ENCODE measurements around the gene PARS2.

PARS2 gene

GRCh38 chr1:54764133-54764921, at the start of gene PARS2:
PARS2 (minus strand) TSS chr1:54764523; CDS start chr1:54759161, 5,362 bp downstream.
- H3K27me3 ChIP-seq, result peaks cover 0 to 2% of the 10 kb centered on the region in 2 donors
- no peak for TF ChIP-seq CTCF (IDR thresholded peaks at IDR 0.05)
- intact Hi-C loops (cut with DNase I; ENCODE audit: low total_unique reads), result no loop called here

GRCh38 chr1:54814126-54814498, 49.8 kb upstream of the PARS2 start:
- H3K36me3 ChIP-seq, result no peaks in the 10 kb centered on the region
- H3K27ac ChIP-seq, result no peak overlapping the region
- no peak for TF ChIP-seq CTCF (IDR thresholded peaks at IDR 0.05)
- H3K4me1 ChIP-seq, result no peaks in the 10 kb centered on the region
- no peak overlapping the region for H3K4me3 ChIP-seq
- DNase-seq, result no peak
- intact Hi-C loops (cut with DNase I; ENCODE audit: low total_unique reads), result loop anchor here (10.0 kb wide), 1 partner anchor 309 kb away; no protein-coding TSS in a partner anchor
- H3K9me3 ChIP-seq, result no peaks in the 10 kb centered on the region
- peaks cover 0 to 18% of the 10 kb centered on the region in 2 donors for H3K27me3 ChIP-seq

More at GRCh38 chr1:54764133-54764921, at the start of gene PARS2:
- peak within 1 kb of the TSS; percentile 71 to 94 for H3K4me3 ChIP-seq
- H3K27ac ChIP-seq, result peak within 1 kb of the TSS; percentile 75 to 78
- peak; percentile 98 for DNase-seq
- no peaks in the 10 kb centered on the region for H3K9me3 ChIP-seq
- H3K4me1 ChIP-seq, result peaks cover 10 to 14% (median 10%) of the 10 kb centered on the region in 4 donors
- H3K36me3 ChIP-seq, result no peaks in the 10 kb centered on the region

- Histone ChIP-seq H3K27ac (no peak overlapping the region), H3K4me3 (no peak overlapping the region), H3K9me3 (no peaks in the 10 kb centered on the region), H3K36me3 (no peaks in the 10 kb centered on the region), H3K4me1 (no peaks in the 10 kb centered on the region), H3K27me3 (peaks cover 0 to 18% of the 10 kb centered on the region in 2 donors)
- TF ChIP-seq CTCF (IDR thresholded peaks at IDR 0.05), result no peak
- intact Hi-C loops (cut with DNase I; ENCODE audit: low total_unique reads), result loop anchor here (10.0 kb wide), 1 partner anchor 309 kb away; no protein-coding TSS in a partner anchor
- DNase-seq, result no peak
Measured at GRCh38 chr1:54813485-54814125, 49.3 kb upstream of the PARS2 start.

- H3K4me3 ChIP-seq, result no peak overlapping the region
- no peak for DNase-seq
- no peaks in the 10 kb centered on the region for H3K9me3 ChIP-seq
- peaks cover 0 to 18% of the 10 kb centered on the region in 2 donors for H3K27me3 ChIP-seq
- H3K36me3 ChIP-seq, result no peaks in the 10 kb centered on the region
- intact Hi-C loops (cut with DNase I; ENCODE audit: low total_unique reads), result loop anchor here (10.0 kb wide), 1 partner anchor 308 kb away; no protein-coding TSS in a partner anchor
- no peak for TF ChIP-seq CTCF (IDR thresholded peaks at IDR 0.05)
- no peak overlapping the region for H3K27ac ChIP-seq
- H3K4me1 ChIP-seq, result no peaks in the 10 kb centered on the region
Measured at GRCh38 chr1:54812801-54813484, 48.6 kb upstream of the PARS2 start.

DNA sequence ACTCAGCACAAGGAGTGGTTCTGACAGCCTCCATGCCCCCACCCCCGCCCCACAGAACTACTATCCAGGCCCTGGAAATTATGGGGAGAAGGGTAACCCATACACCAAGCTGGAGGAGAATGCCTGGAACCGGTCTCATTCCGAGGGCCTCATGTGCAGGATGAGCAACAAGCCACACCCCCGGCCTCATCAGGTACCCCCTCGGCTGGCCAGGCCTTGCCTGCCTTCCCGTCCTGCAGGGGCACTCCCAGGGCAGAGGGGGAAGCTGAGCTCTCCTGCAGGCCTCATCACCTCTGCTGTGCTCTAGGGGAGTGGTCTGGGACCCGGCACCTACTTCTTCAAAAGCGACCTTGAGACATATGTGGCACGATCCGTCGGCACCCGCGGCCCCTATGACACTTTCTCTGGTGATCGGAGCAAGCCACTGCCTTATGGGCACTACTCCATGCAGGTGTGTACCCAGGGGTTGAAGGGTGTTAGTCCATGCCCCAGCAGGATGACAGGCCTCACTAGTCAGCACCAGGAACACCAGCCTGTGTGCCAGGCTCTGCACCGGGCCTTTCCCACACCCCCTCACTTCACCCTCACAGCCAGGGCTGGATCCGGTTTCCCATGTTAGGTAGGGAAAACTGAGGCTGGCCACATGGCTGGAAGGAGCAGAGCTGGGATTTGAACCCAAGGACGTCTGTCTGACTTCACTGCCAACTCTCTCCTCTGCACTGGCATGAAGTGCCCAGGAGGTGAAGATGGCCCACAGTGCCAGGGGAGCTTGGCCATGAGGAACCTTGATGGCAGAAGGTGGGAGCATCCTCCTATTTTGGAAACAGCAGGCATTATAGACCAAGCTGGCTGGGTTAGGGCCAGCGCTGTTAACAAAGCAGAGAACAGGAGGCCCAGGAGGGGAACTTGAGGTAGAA, 47.7 kb upstream of the PARS2 start:
- Histone ChIP-seq H3K36me3 (no peaks in the 10 kb centered on the region), H3K27ac (no peak overlapping the region), H3K9me3 (no peaks in the 10 kb centered on the region), H3K27me3 (peaks cover 0 to 18% of the 10 kb centered on the region in 2 donors), H3K4me1 (no peaks in the 10 kb centered on the region), H3K4me3 (no peak overlapping the region)
- DNase-seq, result no peak
- no peak for TF ChIP-seq CTCF (IDR thresholded peaks at IDR 0.05)
- intact Hi-C loops (cut with DNase I; ENCODE audit: low total_unique reads), result loop anchor here (10.0 kb wide), 1 partner anchor 307 kb away; no protein-coding TSS in a partner anchor
